ENCODE measurements around the gene ARMH3.
A peak's percentile ranks its signal among the peaks of the same experiment; 100 is the strongest.

DNA sequence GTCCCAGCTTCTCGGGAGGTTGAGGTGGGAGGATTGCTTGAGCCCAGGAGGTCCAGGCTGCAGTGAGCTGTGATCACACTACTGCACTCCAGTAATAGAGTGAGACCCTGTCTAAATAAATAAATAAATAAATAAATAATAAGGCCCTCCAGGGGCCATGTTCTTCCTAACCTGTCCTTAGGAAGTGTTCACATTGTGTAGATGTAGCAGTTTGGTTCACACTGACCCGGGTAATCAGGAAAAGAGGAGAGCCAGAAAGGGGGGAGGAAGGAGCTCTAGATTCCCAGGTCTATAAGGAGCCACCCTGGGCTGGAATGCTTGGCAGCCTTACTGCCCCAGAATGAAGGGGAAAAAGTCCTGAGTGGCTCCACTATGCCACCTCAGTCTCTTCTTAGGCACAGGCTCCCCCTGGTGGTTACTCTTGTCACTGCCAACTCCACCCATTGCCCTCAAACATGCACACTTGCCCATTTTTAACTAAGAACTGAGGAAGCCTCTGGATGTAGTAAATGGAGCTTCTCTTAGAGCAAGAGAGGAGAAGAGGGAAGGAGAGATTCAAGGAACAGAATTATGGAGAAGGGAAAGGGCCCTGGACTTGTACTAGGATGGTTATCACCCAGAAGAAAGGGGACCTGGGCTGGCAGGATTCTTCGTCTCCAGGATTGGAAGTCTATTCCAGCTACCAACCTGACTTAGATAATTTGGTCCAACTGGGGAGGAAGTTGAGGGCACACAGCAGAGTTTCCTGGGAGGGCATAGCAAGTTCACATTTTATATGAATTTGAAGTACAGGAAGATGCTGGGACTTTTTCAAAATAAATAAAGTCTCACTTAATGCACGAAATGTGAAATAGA is 16.9 kb upstream of the ARMH3 start:
- TF ChIP-seq, protein P1, sequence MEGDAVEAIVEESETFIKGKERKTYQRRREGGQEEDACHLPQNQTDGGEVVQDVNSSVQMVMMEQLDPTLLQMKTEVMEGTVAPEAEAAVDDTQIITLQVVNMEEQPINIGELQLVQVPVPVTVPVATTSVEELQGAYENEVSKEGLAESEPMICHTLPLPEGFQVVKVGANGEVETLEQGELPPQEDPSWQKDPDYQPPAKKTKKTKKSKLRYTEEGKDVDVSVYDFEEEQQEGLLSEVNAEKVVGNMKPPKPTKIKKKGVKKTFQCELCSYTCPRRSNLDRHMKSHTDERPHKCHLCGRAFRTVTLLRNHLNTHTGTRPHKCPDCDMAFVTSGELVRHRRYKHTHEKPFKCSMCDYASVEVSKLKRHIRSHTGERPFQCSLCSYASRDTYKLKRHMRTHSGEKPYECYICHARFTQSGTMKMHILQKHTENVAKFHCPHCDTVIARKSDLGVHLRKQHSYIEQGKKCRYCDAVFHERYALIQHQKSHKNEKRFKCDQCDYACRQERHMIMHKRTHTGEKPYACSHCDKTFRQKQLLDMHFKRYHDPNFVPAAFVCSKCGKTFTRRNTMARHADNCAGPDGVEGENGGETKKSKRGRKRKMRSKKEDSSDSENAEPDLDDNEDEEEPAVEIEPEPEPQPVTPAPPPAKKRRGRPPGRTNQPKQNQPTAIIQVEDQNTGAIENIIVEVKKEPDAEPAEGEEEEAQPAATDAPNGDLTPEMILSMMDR (IDR thresholded peaks at IDR 0.05 in 4 of 5, conservative IDR thresholded peaks at IDR 0.05 in 1 of 5) = peak; percentile 70 to 92 (median 86)
- no peak for TF ChIP-seq POLR2A (IDR thresholded peaks at IDR 0.05)

Data from gastrocnemius medialis (tissue), 4 donors.